Ishikawa (cell line): ENCODE results near the gene LPCAT1.

Experiments used
- CEBPB ChIP-seq: IDR thresholded peaks from 2 replicates; pipeline ENCODE4 v1.6.1; 2012
- CREB1 ChIP-seq: IDR thresholded peaks from 2 replicates; pipeline ENCODE4 v1.6.1; 2012; ENCODE audit warnings: low read depth
- EP300 ChIP-seq: IDR thresholded peaks from 2 replicates; pipeline ENCODE4 v1.6.1; 2012; ENCODE audit warnings: borderline replicate concordance
- FOXM1 ChIP-seq: IDR thresholded peaks from 2 replicates; pipeline ENCODE4 v1.6.1; 2012; ENCODE audit warnings: low read depth, borderline replicate concordance
- NFIC ChIP-seq: IDR thresholded peaks from 2 replicates; pipeline ENCODE4 v1.6.1; 2012
- RAD21 ChIP-seq: IDR thresholded peaks from 2 replicates; pipeline ENCODE4 v1.6.1; 2012; ENCODE audit warnings: low read depth
- REST ChIP-seq: IDR thresholded peaks from 2 replicates; pipeline ENCODE4 v1.6.1; 2012; ENCODE audit warnings: low read depth, mild to moderate bottlenecking
- TAF1 ChIP-seq: IDR thresholded peaks from 2 replicates; pipeline ENCODE4 v1.6.1; 2012; ENCODE audit warnings: low read depth, mild to moderate bottlenecking
- TEAD4 ChIP-seq: IDR thresholded peaks from 2 replicates; pipeline ENCODE4 v1.6.1; 2012
- USF1 ChIP-seq: IDR thresholded peaks from 2 replicates; pipeline ENCODE4 v1.6.1; 2012
- YY1 ChIP-seq: IDR thresholded peaks from 2 replicates; pipeline ENCODE4 v1.6.1; 2012; ENCODE audit warnings: low read depth
- ZBTB7A ChIP-seq: IDR thresholded peaks from 2 replicates; pipeline ENCODE4 v1.6.1; 2012; ENCODE audit warnings: low read depth
- TF ChIP-seq, protein P1 (sequence below): IDR thresholded peaks from 2 replicates; pipeline ENCODE4 v1.6.1; 2012

DNA sequence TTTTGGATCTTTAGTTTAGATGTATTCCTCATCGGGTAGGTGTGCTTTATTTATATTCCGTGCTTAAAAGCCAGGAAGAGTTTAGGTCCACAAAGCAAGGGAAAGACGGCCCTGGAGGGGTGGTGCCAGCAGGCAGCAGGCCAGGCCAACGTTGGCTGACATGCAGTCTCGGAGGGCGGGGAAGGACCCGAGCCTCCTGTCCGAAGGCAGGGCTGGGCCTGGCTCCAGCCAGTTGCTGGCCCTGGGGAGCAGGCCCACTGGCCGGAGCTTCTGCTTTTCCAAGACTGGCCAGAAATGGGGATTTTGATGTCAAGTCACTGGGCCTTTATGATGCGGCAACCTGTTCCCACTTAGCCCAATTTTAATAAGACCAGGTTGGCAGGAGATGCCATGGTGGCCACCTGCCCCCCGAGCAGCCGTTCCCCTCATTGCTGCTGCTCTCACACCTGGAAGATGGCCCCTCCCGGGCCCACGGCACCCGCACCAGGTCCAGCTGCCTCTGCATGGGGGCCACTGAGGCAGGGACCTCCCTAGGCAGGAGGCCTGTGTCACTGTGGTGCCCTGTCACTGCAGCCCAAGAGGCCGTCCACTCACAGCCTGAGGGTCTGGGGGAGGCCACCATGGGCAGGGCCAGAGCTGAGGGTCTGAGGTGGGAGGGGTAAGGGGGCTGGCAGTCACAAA, 23.2 kb downstream of the LPCAT1 start:
- no peak for TF ChIP-seq REST
- no peak for TF ChIP-seq NFIC
- no peak for TF ChIP-seq TAF1
- TF ChIP-seq USF1 = no peak
- TF ChIP-seq RAD21 = no peak
- no peak for TF ChIP-seq TEAD4
- TF ChIP-seq CEBPB = no peak
- no peak for TF ChIP-seq ZBTB7A
- TF ChIP-seq YY1 = no peak
- TF ChIP-seq EP300 = no peak
- no peak for TF ChIP-seq CREB1
- TF ChIP-seq, protein P1, sequence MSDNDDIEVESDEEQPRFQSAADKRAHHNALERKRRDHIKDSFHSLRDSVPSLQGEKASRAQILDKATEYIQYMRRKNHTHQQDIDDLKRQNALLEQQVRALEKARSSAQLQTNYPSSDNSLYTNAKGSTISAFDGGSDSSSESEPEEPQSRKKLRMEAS = no peak
- TF ChIP-seq FOXM1 = no peak
